ENCODE data around the gene MORN1.

Gene MORN1

GRCh38 chr1:2283991-2284895 is 107.1 kb downstream of the MORN1 start:
- FAIRE-seq (no peak), DNase-seq (ENCODE audit: insufficient read length) (no peak)
- TF ChIP-seq TAF1 (IDR thresholded peaks at IDR 0.05; ENCODE audit: borderline replicate concordance, low read depth, low read length) (no peak), POLR2A (IDR thresholded peaks at IDR 0.05; ENCODE audit: low read depth, low read length) (no peak)

- no peak for TF ChIP-seq TAF1 (IDR thresholded peaks at IDR 0.05; ENCODE audit: borderline replicate concordance, low read depth, low read length)
- TF ChIP-seq POLR2AphosphoS5 (IDR thresholded peaks at IDR 0.05; ENCODE audit: low read depth, low read length), result no peak
- no peak for TF ChIP-seq POLR2A (IDR thresholded peaks at IDR 0.05; ENCODE audit: low read depth, low read length)
- FAIRE-seq (no peak), DNase-seq (ENCODE audit: insufficient read length) (no peak)
Measured at GRCh38 chr1:2283371-2283990, 107.9 kb downstream of the MORN1 start.

GRCh38 chr1:2282556-2283270 is 108.6 kb downstream of the MORN1 start:
- FAIRE-seq (no peak), DNase-seq (ENCODE audit: insufficient read length) (no peak)
- TF ChIP-seq TAF1 (IDR thresholded peaks at IDR 0.05; ENCODE audit: borderline replicate concordance, low read depth, low read length), result no peak
- no peak for TF ChIP-seq POLR2AphosphoS5 (IDR thresholded peaks at IDR 0.05; ENCODE audit: low read depth, low read length)
- TF ChIP-seq POLR2A (IDR thresholded peaks at IDR 0.05; ENCODE audit: low read depth, low read length), result no peak

- DNase-seq (ENCODE audit: insufficient read length), result no peak
Measured at GRCh38 chr1:2279817-2280216, 111.5 kb downstream of the MORN1 start.

GRCh38 chr1:2279210-2279639 is 112.1 kb downstream of the MORN1 start:
- DNase-seq (ENCODE audit: insufficient read length) (no peak), FAIRE-seq (no peak)
- TF ChIP-seq TAF1 (IDR thresholded peaks at IDR 0.05; ENCODE audit: borderline replicate concordance, low read depth, low read length), result no peak
- TF ChIP-seq POLR2A (IDR thresholded peaks at IDR 0.05; ENCODE audit: low read depth, low read length), result no peak
- TF ChIP-seq POLR2AphosphoS5 (IDR thresholded peaks at IDR 0.05; ENCODE audit: low read depth, low read length), result no peak

More at GRCh38 chr1:2279817-2280216, 111.5 kb downstream of the MORN1 start:
- TF ChIP-seq POLR2AphosphoS5 (IDR thresholded peaks at IDR 0.05; ENCODE audit: low read depth, low read length), result no peak
- no peak for TF ChIP-seq TAF1 (IDR thresholded peaks at IDR 0.05; ENCODE audit: borderline replicate concordance, low read depth, low read length)
- no peak for TF ChIP-seq POLR2A (IDR thresholded peaks at IDR 0.05; ENCODE audit: low read depth, low read length)
- FAIRE-seq, result no peak

DNA sequence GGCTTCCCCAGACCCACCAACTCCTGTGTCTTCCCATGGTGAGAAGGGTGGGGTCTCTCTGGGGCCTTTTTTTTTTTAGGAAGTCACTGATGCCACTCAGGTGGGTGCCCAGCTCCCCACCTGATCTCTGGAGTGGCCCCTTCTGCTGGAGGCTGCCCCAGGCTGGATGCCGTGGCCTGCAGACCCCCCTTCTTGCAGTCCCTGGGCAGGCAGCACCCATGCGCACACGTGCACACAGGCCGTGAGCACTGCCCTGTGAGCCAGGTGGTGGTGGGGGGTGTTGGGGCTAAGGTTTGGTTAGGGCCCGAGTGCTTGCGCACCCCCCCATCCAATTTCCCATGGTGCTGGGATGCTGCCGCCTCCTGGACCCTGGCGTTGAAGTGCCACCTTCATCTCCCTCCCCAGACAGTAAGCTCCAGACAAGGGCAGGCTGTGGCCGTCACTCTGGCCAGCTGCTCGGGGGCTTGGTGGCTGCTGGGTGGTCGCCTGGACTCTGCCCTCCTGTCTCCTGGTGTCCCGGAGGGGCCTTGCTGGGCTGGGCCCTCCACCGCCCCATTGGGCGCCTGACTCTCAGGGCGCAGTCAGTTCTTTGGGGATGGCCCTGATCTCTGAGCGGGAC is 112.7 kb downstream of the MORN1 start:
- no peak for FAIRE-seq
- TF ChIP-seq POLR2A (IDR thresholded peaks at IDR 0.05; ENCODE audit: low read depth, low read length) (no peak), POLR2AphosphoS5 (IDR thresholded peaks at IDR 0.05; ENCODE audit: low read depth, low read length) (no peak), TAF1 (IDR thresholded peaks at IDR 0.05; ENCODE audit: borderline replicate concordance, low read depth, low read length) (no peak)
- no peak for DNase-seq (ENCODE audit: insufficient read length)

GRCh38 chr1:2277741-2278488 is 113.4 kb downstream of the MORN1 start:
- no peak for FAIRE-seq
- DNase-seq (ENCODE audit: insufficient read length), result no peak

DNA sequence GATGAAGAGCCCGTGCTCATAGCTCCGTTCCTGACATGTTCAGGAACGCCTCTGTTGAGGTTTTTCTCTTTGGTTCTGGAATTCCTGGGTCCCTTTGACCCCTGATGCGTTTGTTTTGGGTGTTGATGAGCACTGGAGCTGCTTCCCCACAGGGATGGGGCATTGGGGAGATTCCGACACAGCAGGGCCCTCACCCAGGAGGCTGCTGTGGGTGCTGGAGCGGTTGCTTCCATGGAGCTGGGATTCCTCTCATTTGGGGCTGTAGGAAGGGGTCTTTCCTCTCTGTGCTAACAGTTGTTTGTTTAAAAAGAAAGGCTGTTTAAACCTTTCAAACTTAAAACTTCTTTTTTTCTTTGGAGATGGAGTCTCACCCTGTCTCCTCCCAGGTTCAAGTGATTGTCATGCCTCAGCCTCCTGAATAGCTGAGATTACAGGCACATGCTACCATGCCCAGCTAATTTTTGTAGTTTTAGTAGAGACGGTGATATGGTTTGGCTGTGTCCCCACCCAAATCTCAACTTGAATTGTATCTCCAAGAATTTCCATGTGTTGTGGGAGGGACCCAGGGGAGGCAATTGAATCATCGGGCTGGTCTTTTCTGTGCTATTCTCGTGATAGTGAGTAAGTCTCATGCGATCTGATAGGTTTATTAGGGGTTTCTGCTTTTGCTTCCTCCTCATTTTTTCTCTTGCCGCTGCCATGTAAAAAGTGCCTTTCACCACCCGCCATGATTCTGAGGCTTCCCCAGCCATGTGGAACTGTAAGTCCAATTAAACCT is 114.4 kb downstream of the MORN1 start:
- DNase-seq (ENCODE audit: insufficient read length) (no peak), FAIRE-seq (no peak)
- TF ChIP-seq POLR2AphosphoS5 (IDR thresholded peaks at IDR 0.05; ENCODE audit: low read depth, low read length), result no peak
- no peak for TF ChIP-seq TAF1 (IDR thresholded peaks at IDR 0.05; ENCODE audit: borderline replicate concordance, low read depth, low read length)
- no peak for TF ChIP-seq POLR2A (IDR thresholded peaks at IDR 0.05; ENCODE audit: low read depth, low read length)

More at GRCh38 chr1:2277741-2278488, 113.4 kb downstream of the MORN1 start:
- no peak for TF ChIP-seq POLR2A (IDR thresholded peaks at IDR 0.05; ENCODE audit: low read depth, low read length)
- TF ChIP-seq TAF1 (IDR thresholded peaks at IDR 0.05; ENCODE audit: borderline replicate concordance, low read depth, low read length), result no peak
- TF ChIP-seq POLR2AphosphoS5 (IDR thresholded peaks at IDR 0.05; ENCODE audit: low read depth, low read length), result no peak

GRCh38 chr1:2275796-2276536 is 115.4 kb downstream of the MORN1 start:
- TF ChIP-seq POLR2A (IDR thresholded peaks at IDR 0.05; ENCODE audit: low read depth, low read length) (no peak), TAF1 (IDR thresholded peaks at IDR 0.05; ENCODE audit: borderline replicate concordance, low read depth, low read length) (no peak), POLR2AphosphoS5 (IDR thresholded peaks at IDR 0.05; ENCODE audit: low read depth, low read length) (no peak)
- DNase-seq (ENCODE audit: insufficient read length) (no peak), FAIRE-seq (no peak)

Measured in GM12892 (cell line).